GM23338 (cell line): ENCODE measurements around the gene LGALS13.

ENCODE experiments used
- CREB1 ChIP-seq: fragments of 250-450 bp; sonication (Bioruptor Pico); IDR thresholded peaks from 2 replicates; pipeline ENCODE4 v1.5.0; 2020; ENCODE audit warnings: low read depth, mild to moderate bottlenecking, moderate library complexity
- ETS1 ChIP-seq: IDR thresholded peaks from 2 replicates; pipeline ENCODE4 v1.6.1; 2016; ENCODE audit warnings: antibody characterized with exemption
- EZH2 ChIP-seq: fragments of 200-600 bp; sonication (generic); IDR thresholded peaks from one replicate; pipeline ENCODE4 v1.8.0; 2017; ENCODE audit warnings: antibody characterized with exemption, mild to moderate bottlenecking, low read depth; ENCODE audit not compliant: unreplicated experiment
- EZH2phosphoT487 ChIP-seq: fragments of 200-600 bp; sonication (generic); IDR thresholded peaks from one replicate; pipeline ENCODE4 v1.8.1; 2018; ENCODE audit warnings: antibody characterized with exemption; ENCODE audit not compliant: unreplicated experiment
- JUNB ChIP-seq: IDR thresholded peaks from one replicate; pipeline ENCODE4 v1.6.1; 2016; ENCODE audit warnings: antibody characterized with exemption; ENCODE audit not compliant: unreplicated experiment
- NANOG ChIP-seq: IDR thresholded peaks from 2 replicates; pipeline ENCODE4 v1.6.1; 2016; ENCODE audit warnings: antibody characterized with exemption, borderline replicate concordance
- POLR2AphosphoS5 ChIP-seq: IDR thresholded peaks from 2 replicates; pipeline ENCODE4 v1.6.1; 2016; ENCODE audit warnings: antibody characterized with exemption, low read depth
- STAT1 ChIP-seq: IDR thresholded peaks from one replicate; pipeline ENCODE4 v1.6.1; 2016; ENCODE audit warnings: antibody characterized with exemption; ENCODE audit not compliant: unreplicated experiment
- ZNF114 ChIP-seq: fragments of 250-450 bp; sonication (Bioruptor Pico); IDR thresholded peaks from 2 replicates; pipeline ENCODE4 v1.5.0; 2020; ENCODE audit warnings: mild to moderate bottlenecking, moderate library complexity
- ZNF462 ChIP-seq: fragments of 250-450 bp; sonication (Bioruptor Pico); IDR thresholded peaks from 2 replicates; pipeline ENCODE4 v1.5.0; 2020; ENCODE audit warnings: mild to moderate bottlenecking, moderate library complexity
- TF ChIP-seq, protein P1 (sequence below), 2 experiments: fragments of 200-600 bp in 1 of 2; sonication (generic) in 1 of 2; conservative IDR thresholded peaks; 2 replicates each; pipeline versions ENCODE4 v1.5.1 to v1.6.1; 2016 to 2017; ENCODE audit warnings: antibody characterized with exemption in 2 of 2, low read depth in 2 of 2, mild to moderate bottlenecking in 2 of 2, moderate library complexity in 1 of 2
- TF ChIP-seq, protein P2 (sequence below): IDR thresholded peaks from one replicate; pipeline ENCODE4 v1.6.1; 2018; ENCODE audit warnings: antibody characterized with exemption; ENCODE audit not compliant: unreplicated experiment

- TF ChIP-seq STAT1 (no peak), JUNB (no peak), NANOG (no peak), EZH2 (no peak), ZNF462 (CRISPR knock-in tag) (no peak), POLR2AphosphoS5 (no peak), ZNF114 (no peak), EZH2phosphoT487 (no peak), CREB1 (CRISPR knock-in tag) (no peak), ETS1 (no peak)
- TF ChIP-seq, protein P1, sequence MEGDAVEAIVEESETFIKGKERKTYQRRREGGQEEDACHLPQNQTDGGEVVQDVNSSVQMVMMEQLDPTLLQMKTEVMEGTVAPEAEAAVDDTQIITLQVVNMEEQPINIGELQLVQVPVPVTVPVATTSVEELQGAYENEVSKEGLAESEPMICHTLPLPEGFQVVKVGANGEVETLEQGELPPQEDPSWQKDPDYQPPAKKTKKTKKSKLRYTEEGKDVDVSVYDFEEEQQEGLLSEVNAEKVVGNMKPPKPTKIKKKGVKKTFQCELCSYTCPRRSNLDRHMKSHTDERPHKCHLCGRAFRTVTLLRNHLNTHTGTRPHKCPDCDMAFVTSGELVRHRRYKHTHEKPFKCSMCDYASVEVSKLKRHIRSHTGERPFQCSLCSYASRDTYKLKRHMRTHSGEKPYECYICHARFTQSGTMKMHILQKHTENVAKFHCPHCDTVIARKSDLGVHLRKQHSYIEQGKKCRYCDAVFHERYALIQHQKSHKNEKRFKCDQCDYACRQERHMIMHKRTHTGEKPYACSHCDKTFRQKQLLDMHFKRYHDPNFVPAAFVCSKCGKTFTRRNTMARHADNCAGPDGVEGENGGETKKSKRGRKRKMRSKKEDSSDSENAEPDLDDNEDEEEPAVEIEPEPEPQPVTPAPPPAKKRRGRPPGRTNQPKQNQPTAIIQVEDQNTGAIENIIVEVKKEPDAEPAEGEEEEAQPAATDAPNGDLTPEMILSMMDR (conservative IDR thresholded peaks at IDR 0.05; ENCODE audit: low read depth in 2 of 2), result no peak
- TF ChIP-seq, protein P2, sequence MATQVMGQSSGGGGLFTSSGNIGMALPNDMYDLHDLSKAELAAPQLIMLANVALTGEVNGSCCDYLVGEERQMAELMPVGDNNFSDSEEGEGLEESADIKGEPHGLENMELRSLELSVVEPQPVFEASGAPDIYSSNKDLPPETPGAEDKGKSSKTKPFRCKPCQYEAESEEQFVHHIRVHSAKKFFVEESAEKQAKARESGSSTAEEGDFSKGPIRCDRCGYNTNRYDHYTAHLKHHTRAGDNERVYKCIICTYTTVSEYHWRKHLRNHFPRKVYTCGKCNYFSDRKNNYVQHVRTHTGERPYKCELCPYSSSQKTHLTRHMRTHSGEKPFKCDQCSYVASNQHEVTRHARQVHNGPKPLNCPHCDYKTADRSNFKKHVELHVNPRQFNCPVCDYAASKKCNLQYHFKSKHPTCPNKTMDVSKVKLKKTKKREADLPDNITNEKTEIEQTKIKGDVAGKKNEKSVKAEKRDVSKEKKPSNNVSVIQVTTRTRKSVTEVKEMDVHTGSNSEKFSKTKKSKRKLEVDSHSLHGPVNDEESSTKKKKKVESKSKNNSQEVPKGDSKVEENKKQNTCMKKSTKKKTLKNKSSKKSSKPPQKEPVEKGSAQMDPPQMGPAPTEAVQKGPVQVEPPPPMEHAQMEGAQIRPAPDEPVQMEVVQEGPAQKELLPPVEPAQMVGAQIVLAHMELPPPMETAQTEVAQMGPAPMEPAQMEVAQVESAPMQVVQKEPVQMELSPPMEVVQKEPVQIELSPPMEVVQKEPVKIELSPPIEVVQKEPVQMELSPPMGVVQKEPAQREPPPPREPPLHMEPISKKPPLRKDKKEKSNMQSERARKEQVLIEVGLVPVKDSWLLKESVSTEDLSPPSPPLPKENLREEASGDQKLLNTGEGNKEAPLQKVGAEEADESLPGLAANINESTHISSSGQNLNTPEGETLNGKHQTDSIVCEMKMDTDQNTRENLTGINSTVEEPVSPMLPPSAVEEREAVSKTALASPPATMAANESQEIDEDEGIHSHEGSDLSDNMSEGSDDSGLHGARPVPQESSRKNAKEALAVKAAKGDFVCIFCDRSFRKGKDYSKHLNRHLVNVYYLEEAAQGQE, result no peak
Measured at GRCh38 chr19:39553082-39553652, 49.2 kb upstream of the LGALS13 start.
